Nephron progenitor cell (in vitro differentiated cells): ENCODE results near the gene GINS2.

ENCODE experiments used
- DNase-seq: peaks from one replicate; pipeline ENCODE4 v3.0.0; 2021
- H3K27ac Mint-ChIP-seq: 2 replicates; pipeline ENCODE4 v1.8.0; 2021; ENCODE audit warnings: mild to moderate bottlenecking, moderate library complexity, mixed read lengths
- H3K27me3 Mint-ChIP-seq: 2 replicates; pipeline ENCODE4 v1.8.0; 2021; ENCODE audit warnings: mild to moderate bottlenecking, low read depth, mixed read lengths; ENCODE audit not compliant: poor library complexity
- H3K36me3 Mint-ChIP-seq: 2 replicates; pipeline ENCODE4 v1.8.0; 2021; ENCODE audit warnings: low read depth, mixed read lengths
- H3K4me1 Mint-ChIP-seq: 2 replicates; pipeline ENCODE4 v1.8.0; 2021; ENCODE audit warnings: mixed read lengths
- H3K4me3 Mint-ChIP-seq: 2 replicates; pipeline ENCODE4 v1.8.0; 2021; ENCODE audit warnings: mild to moderate bottlenecking, moderate library complexity, mixed read lengths
- H3K9me3 Mint-ChIP-seq: 2 replicates; pipeline ENCODE4 v1.8.0; 2021; ENCODE audit warnings: mild to moderate bottlenecking, moderate library complexity, mixed read lengths
- CTCF ChIP-seq: fragments of 200-600 bp; sonication (generic); IDR thresholded peaks from 2 replicates; pipeline ENCODE4 v1.5.0; 2021; ENCODE audit warnings: antibody characterized with exemption

GINS2 gene

GRCh38 chr16:85651629-85652430, 36.9 kb downstream of the GINS2 start:
- peaks cover 26% of the 10 kb centered on the region for H3K4me1 Mint-ChIP-seq
- TF ChIP-seq CTCF = no peak
- H3K36me3 Mint-ChIP-seq = peaks cover 15% of the 10 kb centered on the region
- no peak overlapping the region for H3K4me3 Mint-ChIP-seq
- no peaks in the 10 kb centered on the region for H3K27me3 Mint-ChIP-seq
- peak overlapping the region; percentile 54 for H3K27ac Mint-ChIP-seq
- no peak for DNase-seq
- H3K9me3 Mint-ChIP-seq = no peaks in the 10 kb centered on the region

DNA sequence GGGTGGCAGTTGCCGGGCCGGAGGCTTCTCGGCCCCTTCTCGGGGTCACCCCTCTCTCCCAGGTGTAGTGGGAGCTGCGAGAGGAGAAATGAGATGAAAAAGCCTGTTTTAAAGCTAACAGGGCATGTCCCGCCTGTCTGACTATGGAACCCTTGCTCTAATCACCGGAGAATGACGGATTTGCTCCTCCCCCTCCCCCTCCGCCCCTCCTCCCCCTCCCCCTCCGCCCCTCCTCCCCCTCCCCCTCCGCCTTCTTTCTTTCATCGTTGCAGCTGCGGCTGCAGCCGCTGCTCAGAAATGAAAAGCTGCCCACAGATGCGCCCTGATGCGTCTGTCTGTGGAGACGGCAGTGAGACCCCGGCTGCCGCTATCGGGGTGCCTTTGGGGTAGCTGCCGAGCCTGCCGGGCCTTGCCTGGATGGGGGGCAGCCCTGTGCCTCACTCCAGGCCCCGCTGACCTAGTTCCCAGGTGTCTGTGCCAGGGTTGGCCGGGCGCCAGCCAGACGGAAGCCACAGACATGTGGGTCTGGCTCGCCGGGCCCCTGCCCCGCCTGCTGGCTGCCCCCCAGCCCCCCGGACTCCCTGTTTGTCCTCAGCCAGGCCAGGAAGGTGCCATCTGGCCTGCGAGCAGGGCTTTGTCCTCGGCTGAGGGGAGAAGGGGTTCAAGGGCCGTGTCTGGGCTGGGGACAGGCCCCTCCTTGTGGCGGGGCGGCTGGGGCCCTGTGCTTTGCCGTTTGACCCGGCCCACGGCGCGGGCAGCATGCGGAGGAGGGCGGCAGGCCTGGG, 37.7 kb downstream of the GINS2 start:
- peaks cover 14% of the 10 kb centered on the region for H3K36me3 Mint-ChIP-seq
- no peak overlapping the region for H3K27ac Mint-ChIP-seq
- H3K9me3 Mint-ChIP-seq = no peaks in the 10 kb centered on the region
- peaks cover 2% of the 10 kb centered on the region for H3K27me3 Mint-ChIP-seq
- no peak for DNase-seq
- H3K4me1 Mint-ChIP-seq = peaks cover 29% of the 10 kb centered on the region
- TF ChIP-seq CTCF = no peak
- no peak overlapping the region for H3K4me3 Mint-ChIP-seq

DNA sequence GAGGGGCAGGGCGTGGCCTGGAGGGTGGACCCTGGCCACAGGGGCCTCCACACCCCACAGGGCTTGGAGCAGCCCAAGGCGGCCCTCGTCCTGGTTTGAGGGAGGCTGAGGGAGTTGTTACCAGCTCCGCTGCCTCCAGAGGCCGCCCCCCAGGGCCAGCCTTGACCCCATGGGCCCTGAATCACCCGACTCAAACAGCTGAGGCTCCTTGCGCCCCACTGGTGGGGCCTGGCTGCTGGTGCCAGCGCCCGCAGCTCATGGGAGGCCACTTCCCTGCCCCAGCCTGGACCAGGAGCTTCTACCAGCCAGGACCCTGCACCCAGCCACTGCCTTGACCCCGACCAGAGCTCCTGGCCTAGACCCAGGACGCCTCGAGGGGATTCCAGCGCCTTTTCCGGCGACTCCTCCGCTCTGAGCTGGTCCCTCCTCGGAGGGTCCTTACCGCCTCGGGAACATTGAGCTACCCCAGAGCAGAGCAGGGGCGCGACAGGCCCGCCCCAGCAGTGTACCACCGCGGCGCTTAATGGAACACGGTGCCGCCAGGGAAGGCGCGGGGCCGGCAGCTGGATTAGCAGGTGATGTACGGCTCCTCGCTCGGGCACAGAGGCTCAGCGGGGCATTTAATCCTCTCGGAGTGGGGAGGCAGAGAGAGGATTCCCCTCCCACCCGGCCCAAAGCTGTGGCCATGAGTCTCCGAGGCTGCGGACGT, 38.5 kb downstream of the GINS2 start:
- H3K36me3 Mint-ChIP-seq = peaks cover 14% of the 10 kb centered on the region
- no peak for DNase-seq
- no peak overlapping the region for H3K4me3 Mint-ChIP-seq

GRCh38 chr16:85649411-85650134, 39.2 kb downstream of the GINS2 start:
- H3K9me3 Mint-ChIP-seq = no peaks in the 10 kb centered on the region
- no peak overlapping the region for H3K27ac Mint-ChIP-seq
- H3K36me3 Mint-ChIP-seq = peaks cover 14% of the 10 kb centered on the region
- peaks cover 3% of the 10 kb centered on the region for H3K27me3 Mint-ChIP-seq
- TF ChIP-seq CTCF = no peak
- peaks cover 30% of the 10 kb centered on the region for H3K4me1 Mint-ChIP-seq
- DNase-seq = no peak
- H3K4me3 Mint-ChIP-seq = no peak overlapping the region

More for the DNA sequence above, 38.5 kb downstream of the GINS2 start:
- no peak for TF ChIP-seq CTCF
- Mint-ChIP-seq H3K27ac (no peak overlapping the region), H3K9me3 (no peaks in the 10 kb centered on the region), H3K4me1 (peaks cover 30% of the 10 kb centered on the region), H3K27me3 (peaks cover 3% of the 10 kb centered on the region)

- DNase-seq = no peak
- Mint-ChIP-seq H3K27me3 (peaks cover 3% of the 10 kb centered on the region), H3K4me3 (peak overlapping the region; percentile 20), H3K36me3 (peaks cover 14% of the 10 kb centered on the region), H3K9me3 (no peaks in the 10 kb centered on the region), H3K4me1 (peaks cover 34% of the 10 kb centered on the region), H3K27ac (peak overlapping the region; percentile 84)
- TF ChIP-seq CTCF = no peak
These were observed 39.9 kb downstream of the GINS2 start for GRCh38 chr16:85648805-85649204.
